Dermis blood vessel endothelial cell (primary cell): Measurements from ENCODE around the gene PPP2R1B. TPM values are rescaled to one million over a fixed set of nuclear protein-coding genes. Genes with fewer than 3 reads are reported as not detected.

Experiments used
- DNase-seq: peaks from one replicate; pipeline ENCODE4 v3.0.0; 2010
- total RNA-seq: library from RNA; depleted of rRNA; stranded (reverse); fragments of >200 nt; gene quantifications from 2 replicates; pipeline ENCODE4 v1.2.3, GENCODE V29; 2014

The PPP2R1B gene
- total RNA-seq, 1 donor from 2014 or later = 72.7 TPM

- DNase-seq = no peak
Measured at GRCh38 chr11:111691176-111691575, 75.0 kb downstream of the PPP2R1B start.

GRCh38 chr11:111688013-111688412 lies 78.2 kb downstream of the PPP2R1B start:
- no peak for DNase-seq

GRCh38 chr11:111684251-111684650 lies 81.9 kb downstream of the PPP2R1B start:
- DNase-seq = no peak

GRCh38 chr11:111683806-111684205 lies 82.4 kb downstream of the PPP2R1B start:
- no peak for DNase-seq

GRCh38 chr11:111680486-111681175 lies 85.6 kb downstream of the PPP2R1B start:
- no peak for DNase-seq

Other genes starting within 250 kb of the PPP2R1B start
- 71.8 and 91.7 TPM in 2 replicates for gene LAYN, start 225.7 kb downstream of the PPP2R1B start, total RNA-seq
- gene SIK2, start 163.9 kb downstream of the PPP2R1B start, total RNA-seq = 12.8 and 13.2 TPM in 2 replicates
- gene ALG9, start 105.2 kb upstream of the PPP2R1B start, total RNA-seq = 28.7 and 31.8 TPM in 2 replicates
- gene FDXACB1, start 112.8 kb upstream of the PPP2R1B start, total RNA-seq = 1.9 and 2.0 TPM in 2 replicates
- 5.3 and 5.7 TPM in 2 replicates for gene CFAP68, start 113.2 kb upstream of the PPP2R1B start, total RNA-seq
- gene CRYAB, start 145.4 kb upstream of the PPP2R1B start, total RNA-seq = 1.0 and 1.7 TPM in 2 replicates
- gene HSPB2, start 146.3 kb upstream of the PPP2R1B start, total RNA-seq = not detected in 2 replicates
- gene C11orf52, start 152.5 kb upstream of the PPP2R1B start, total RNA-seq = 0.17 and 0.47 TPM in 2 replicates
- gene DIXDC1, start 171.0 kb upstream of the PPP2R1B start, total RNA-seq = 17.7 and 30.8 TPM in 2 replicates